ENCODE data around the gene SCLY. TPM values are rescaled to one million over a fixed set of nuclear protein-coding genes. Genes with fewer than 3 reads are reported as not detected.

The SCLY gene
- total RNA-seq: 11.5 and 41.5 TPM in 2 replicates

- DNase-seq (ENCODE audit: low read depth): peak; percentile 30
- peak within 1 kb of the TSS; percentile 75 for H3K4me3 ChIP-seq (ENCODE audit: low read depth, low read length)
- TF ChIP-seq, protein P1, sequence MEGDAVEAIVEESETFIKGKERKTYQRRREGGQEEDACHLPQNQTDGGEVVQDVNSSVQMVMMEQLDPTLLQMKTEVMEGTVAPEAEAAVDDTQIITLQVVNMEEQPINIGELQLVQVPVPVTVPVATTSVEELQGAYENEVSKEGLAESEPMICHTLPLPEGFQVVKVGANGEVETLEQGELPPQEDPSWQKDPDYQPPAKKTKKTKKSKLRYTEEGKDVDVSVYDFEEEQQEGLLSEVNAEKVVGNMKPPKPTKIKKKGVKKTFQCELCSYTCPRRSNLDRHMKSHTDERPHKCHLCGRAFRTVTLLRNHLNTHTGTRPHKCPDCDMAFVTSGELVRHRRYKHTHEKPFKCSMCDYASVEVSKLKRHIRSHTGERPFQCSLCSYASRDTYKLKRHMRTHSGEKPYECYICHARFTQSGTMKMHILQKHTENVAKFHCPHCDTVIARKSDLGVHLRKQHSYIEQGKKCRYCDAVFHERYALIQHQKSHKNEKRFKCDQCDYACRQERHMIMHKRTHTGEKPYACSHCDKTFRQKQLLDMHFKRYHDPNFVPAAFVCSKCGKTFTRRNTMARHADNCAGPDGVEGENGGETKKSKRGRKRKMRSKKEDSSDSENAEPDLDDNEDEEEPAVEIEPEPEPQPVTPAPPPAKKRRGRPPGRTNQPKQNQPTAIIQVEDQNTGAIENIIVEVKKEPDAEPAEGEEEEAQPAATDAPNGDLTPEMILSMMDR (conservative IDR thresholded peaks at IDR 0.05; ENCODE audit: low read depth, low read length): no peak
These were observed at the start of gene SCLY for GRCh38 chr2:238060542-238061314. Gene SCLY, plus strand, starts transcription at chr2:238061001. Its CDS starts 54 bp downstream, at chr2:238061055.

GRCh38 chr2:238013806-238014205 is 47.0 kb upstream of the SCLY start:
- TF ChIP-seq, protein P1 (conservative IDR thresholded peaks at IDR 0.05; ENCODE audit: low read depth, low read length): no peak

GRCh38 chr2:238015705-238016104 is 45.1 kb upstream of the SCLY start:
- no peak for DNase-seq (ENCODE audit: low read depth)
- H3K4me3 ChIP-seq (ENCODE audit: low read depth, low read length): no peak overlapping the region
- TF ChIP-seq, protein P1 (conservative IDR thresholded peaks at IDR 0.05; ENCODE audit: low read depth, low read length): peak; percentile 39

More at GRCh38 chr2:238013806-238014205, 47.0 kb upstream of the SCLY start:
- DNase-seq (ENCODE audit: low read depth): no peak
- no peak overlapping the region for H3K4me3 ChIP-seq (ENCODE audit: low read depth, low read length)

- TF ChIP-seq, protein P1 (conservative IDR thresholded peaks at IDR 0.05; ENCODE audit: low read depth, low read length): no peak
- DNase-seq (ENCODE audit: low read depth): no peak
- H3K4me3 ChIP-seq (ENCODE audit: low read depth, low read length): no peak overlapping the region
These were observed 44.3 kb upstream of the SCLY start for GRCh38 chr2:238016526-238016925.

GRCh38 chr2:238019962-238020361 is 40.8 kb upstream of the SCLY start:
- H3K4me3 ChIP-seq (ENCODE audit: low read depth, low read length): no peak overlapping the region
- no peak for DNase-seq (ENCODE audit: low read depth)
- TF ChIP-seq, protein P1 (conservative IDR thresholded peaks at IDR 0.05; ENCODE audit: low read depth, low read length): no peak

GRCh38 chr2:238020816-238021215 is 40.0 kb upstream of the SCLY start:
- DNase-seq (ENCODE audit: low read depth): no peak
- TF ChIP-seq, protein P1 (conservative IDR thresholded peaks at IDR 0.05; ENCODE audit: low read depth, low read length): no peak
- H3K4me3 ChIP-seq (ENCODE audit: low read depth, low read length): no peak overlapping the region

DNA sequence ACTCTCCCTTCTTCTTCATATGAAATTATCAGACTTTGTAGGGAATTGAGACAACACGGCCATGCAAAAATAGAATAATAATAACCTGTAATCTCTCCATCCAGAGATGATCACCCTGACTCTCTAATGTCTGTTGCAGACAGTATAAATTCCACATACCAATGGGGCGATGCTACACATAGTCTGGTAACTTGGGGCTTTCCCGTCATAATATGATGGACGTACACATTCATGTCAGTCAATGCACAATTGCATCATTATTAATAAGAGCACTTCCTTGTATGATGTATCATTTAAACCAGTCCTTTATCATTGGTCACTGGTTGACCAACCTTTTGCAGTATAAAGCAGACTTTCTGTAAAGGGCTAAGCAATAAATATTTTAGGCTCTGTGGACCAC is 39.5 kb upstream of the SCLY start:
- DNase-seq (ENCODE audit: low read depth): no peak
- no peak overlapping the region for H3K4me3 ChIP-seq (ENCODE audit: low read depth, low read length)
- TF ChIP-seq, protein P1 (conservative IDR thresholded peaks at IDR 0.05; ENCODE audit: low read depth, low read length): no peak
